ENCODE measurements around the gene PEX5L.

Gene PEX5L

DNA sequence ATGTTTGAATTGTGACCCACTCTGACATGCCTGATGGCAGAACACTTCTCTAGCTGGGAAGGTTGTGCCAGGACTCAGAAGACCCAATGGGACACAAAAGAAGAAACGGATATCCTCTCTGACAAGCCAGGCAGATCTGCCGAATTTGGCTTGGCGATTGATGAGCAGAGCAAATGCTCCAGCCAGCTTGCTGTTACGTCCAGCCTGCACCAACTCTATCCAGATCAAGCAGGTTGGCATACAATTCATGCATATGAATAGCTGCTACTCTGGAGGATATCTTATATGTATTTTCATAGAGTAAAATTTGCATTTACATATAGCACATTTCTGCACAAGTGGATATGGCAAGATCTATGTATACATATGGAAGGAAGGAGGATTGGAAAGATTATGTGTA, 102.8 kb downstream of the PEX5L start:
- H3K4me3 ChIP-seq (ENCODE audit: low read depth, low read length), result no peak overlapping the region
- TF ChIP-seq, protein P1, sequence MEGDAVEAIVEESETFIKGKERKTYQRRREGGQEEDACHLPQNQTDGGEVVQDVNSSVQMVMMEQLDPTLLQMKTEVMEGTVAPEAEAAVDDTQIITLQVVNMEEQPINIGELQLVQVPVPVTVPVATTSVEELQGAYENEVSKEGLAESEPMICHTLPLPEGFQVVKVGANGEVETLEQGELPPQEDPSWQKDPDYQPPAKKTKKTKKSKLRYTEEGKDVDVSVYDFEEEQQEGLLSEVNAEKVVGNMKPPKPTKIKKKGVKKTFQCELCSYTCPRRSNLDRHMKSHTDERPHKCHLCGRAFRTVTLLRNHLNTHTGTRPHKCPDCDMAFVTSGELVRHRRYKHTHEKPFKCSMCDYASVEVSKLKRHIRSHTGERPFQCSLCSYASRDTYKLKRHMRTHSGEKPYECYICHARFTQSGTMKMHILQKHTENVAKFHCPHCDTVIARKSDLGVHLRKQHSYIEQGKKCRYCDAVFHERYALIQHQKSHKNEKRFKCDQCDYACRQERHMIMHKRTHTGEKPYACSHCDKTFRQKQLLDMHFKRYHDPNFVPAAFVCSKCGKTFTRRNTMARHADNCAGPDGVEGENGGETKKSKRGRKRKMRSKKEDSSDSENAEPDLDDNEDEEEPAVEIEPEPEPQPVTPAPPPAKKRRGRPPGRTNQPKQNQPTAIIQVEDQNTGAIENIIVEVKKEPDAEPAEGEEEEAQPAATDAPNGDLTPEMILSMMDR (IDR thresholded peaks at IDR 0.05; ENCODE audit: low read depth, low read length), result no peak

DNA sequence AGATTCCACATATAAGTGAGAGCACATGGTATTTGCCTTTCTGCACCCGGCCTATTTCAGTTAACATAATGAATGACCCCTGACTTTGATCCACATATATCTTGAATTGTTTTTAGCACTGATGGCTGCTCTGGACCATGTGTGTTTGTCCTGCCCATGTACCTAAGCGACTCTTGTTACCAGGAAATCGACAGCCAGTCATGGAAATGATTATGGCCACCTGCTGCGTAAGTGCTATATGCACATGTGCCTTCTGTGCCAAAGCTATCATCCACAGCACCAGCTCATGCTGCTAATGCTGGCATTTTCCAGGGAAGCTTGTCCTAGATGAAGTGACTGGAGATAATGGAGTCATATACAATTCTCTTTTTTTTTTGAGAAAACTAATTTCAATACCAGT, 103.7 kb downstream of the PEX5L start:
- no peak overlapping the region for H3K4me3 ChIP-seq (ENCODE audit: low read depth, low read length)
- TF ChIP-seq, protein P1 (IDR thresholded peaks at IDR 0.05; ENCODE audit: low read depth, low read length), result no peak

DNA sequence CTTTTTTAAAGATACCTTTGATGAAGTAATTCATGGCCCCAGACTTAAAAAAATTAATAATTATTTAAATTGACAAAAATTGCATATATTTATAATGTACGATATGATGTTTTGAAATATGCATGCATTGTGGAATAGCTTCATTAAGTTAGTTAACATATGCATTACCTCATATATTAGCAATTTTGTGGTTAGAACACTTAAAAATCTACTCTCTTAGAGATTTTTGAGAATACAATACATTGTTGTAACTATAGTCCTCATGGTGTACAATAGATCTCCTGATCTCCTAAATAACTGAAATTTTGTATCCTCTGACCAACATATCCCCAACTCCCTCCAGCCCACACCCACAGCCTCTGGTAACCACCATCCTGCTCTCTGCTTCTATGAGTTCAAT, 104.1 kb downstream of the PEX5L start:
- TF ChIP-seq, protein P1 (IDR thresholded peaks at IDR 0.05; ENCODE audit: low read depth, low read length), result no peak
- H3K4me3 ChIP-seq (ENCODE audit: low read depth, low read length), result no peak overlapping the region

DNA sequence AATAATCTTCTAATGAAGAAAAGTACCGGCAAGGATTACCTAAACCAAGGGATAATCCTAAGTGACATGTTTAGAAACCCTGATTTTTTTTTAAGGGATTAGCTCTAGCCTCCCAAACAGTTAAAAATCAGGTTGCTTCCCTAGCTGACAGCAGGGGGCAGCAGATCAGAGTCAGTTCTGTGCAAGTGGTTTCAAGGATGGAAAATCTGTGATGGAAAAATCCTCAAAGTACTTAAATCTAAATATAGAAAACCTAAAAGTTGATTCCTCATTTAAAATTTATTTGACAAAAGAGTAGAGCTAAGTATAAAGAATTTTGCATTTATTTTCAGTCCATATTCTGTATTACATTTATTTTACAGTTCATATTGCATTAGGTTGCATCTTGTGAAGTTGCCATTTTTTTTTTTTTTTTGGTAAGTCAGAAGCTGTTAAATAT, 107.6 kb downstream of the PEX5L start:
- no peak overlapping the region for H3K4me3 ChIP-seq (ENCODE audit: low read depth, low read length)

DNA sequence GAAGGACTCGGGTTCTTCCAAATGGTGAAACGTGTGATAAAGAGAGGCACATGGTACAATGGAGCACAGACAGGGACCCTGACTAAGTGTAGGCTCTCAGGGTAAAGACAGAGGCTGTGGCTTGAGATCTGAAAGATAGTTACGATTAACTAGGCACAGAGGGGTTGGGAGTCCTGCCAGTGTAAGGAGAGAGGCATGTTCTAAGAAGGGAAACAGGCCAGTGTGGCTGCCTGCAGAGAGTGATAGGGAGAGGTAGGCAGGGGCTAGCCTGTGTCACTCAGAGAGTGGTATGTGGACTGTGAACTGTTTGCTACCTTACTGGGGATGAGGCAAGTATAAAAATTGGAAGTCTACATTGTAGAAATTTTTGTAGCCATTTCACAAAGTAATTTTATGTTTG, 109.5 kb downstream of the PEX5L start:
- TF ChIP-seq, protein P1 (IDR thresholded peaks at IDR 0.05; ENCODE audit: low read depth, low read length), result no peak
- no peak overlapping the region for H3K4me3 ChIP-seq (ENCODE audit: low read depth, low read length)

More for the DNA sequence above, 107.6 kb downstream of the PEX5L start:
- TF ChIP-seq, protein P1 (IDR thresholded peaks at IDR 0.05; ENCODE audit: low read depth, low read length), result peak; percentile 81

DNA sequence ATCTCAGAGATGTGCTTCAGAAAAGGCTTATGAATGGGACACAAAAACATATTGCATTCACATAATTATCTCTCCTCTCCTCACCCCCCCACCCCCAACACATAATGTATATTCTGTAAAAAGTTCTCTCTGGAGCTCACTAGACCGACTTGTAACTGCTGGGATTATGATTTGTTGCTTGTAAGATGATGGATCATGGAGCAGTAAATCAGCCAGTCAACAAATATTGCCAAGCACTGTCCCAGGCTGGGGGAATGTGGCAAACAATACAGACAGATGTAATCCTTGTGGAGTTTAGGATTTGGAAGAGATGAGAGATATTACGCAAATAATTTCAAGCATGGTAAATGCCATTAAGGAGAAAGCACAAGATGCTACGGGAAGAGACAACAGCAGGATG, 114.8 kb downstream of the PEX5L start:
- H3K4me3 ChIP-seq (ENCODE audit: low read depth, low read length), result no peak overlapping the region
- TF ChIP-seq, protein P1 (IDR thresholded peaks at IDR 0.05; ENCODE audit: low read depth, low read length), result no peak

DNA sequence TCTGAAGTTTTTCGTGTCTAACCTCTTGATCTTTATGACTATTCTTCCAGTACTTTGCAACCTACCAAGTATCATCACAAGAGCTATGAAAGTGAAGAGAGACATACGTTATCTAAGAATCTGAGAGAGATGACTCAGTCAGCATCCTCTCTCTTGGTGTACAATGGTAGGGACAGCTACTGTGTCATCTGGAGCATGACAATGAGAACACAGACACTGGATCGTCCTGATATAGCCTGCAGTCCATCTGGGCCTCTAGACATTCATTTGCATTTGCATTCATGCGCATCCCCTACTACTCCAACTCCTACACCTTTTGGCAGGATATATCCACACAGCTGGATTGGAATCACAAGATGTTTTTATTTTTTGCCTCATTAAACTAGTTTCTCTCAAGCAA, 115.2 kb downstream of the PEX5L start:
- TF ChIP-seq, protein P1 (IDR thresholded peaks at IDR 0.05; ENCODE audit: low read depth, low read length), result no peak
- H3K4me3 ChIP-seq (ENCODE audit: low read depth, low read length), result no peak overlapping the region
